ENCODE measurements around the gene PLIN4.

Gene PLIN4

DNA sequence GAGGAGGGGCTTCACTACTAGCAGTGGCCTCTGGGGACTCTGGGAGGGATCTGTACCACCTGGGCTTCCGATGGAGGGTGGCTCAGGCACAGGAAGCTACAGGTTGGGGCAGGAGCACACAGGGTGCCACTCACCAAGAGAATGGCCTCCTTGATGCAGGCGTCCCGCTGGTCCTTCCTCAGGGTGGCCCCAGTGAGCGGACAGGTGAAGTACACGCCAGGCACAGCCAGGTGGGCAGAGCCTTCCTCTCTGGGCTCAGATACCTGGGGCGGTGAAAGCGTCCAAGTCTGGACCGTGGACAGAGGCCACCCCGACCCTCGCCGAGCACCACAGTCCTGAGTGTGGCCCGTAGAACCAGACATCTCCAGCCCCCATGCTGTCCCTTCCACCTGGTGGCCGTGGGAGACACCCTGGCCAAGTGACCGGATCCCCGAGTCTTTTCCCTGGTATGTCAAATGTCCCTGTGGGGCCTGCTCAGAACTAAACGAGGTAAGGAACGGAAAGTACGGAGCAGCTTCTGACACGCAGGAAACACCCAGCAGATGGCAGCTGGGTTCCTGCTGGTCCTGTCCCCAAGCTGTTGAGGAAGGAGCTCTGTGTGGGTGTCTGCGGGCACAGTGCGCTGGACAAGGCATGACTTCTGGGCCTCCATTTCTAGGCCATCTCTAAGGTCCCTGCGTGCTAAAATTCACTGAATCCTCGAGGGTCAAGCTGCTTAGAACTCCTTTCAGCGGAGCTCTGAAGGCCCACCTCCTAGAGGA is 65.9 kb downstream of the PLIN4 start:
- no peak for DNase-seq

Data from HCEC 1CT (cell line).